ENCODE measurements around the gene ESD. TPM values are rescaled to one million over a fixed set of nuclear protein-coding genes. Genes with fewer than 3 reads are reported as not detected.
A peak's percentile ranks its signal among the peaks of the same experiment; 100 is the strongest.

The ESD gene, protein sequence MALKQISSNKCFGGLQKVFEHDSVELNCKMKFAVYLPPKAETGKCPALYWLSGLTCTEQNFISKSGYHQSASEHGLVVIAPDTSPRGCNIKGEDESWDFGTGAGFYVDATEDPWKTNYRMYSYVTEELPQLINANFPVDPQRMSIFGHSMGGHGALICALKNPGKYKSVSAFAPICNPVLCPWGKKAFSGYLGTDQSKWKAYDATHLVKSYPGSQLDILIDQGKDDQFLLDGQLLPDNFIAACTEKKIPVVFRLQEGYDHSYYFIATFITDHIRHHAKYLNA
- polyA plus RNA-seq (2012; ENCODE audit: low read depth, missing spikeins), result 128 TPM

- TF ChIP-seq PAX5 (IDR thresholded peaks at IDR 0.05; ENCODE audit: insufficient read depth, low read length, severe bottlenecking), result no peak
- peak; percentile 78 for TF ChIP-seq POLR2A (IDR thresholded peaks at IDR 0.05; ENCODE audit: low read depth, low read length)
- TF ChIP-seq POLR2AphosphoS5 (IDR thresholded peaks at IDR 0.05; ENCODE audit: low read depth, low read length), result peak; percentile 74
- TF ChIP-seq TAF1 (IDR thresholded peaks at IDR 0.05; ENCODE audit: low read depth, low read length), result peak; percentile 62
- TF ChIP-seq SPI1 (IDR thresholded peaks at IDR 0.05; ENCODE audit: low read depth, low read length), result no peak
- DNase-seq (ENCODE audit: insufficient read length, low spot score) (peak; percentile 74), FAIRE-seq (peak; percentile 92)
Measured at GRCh38 chr13:46796515-46797474, at the start of gene ESD. Gene ESD, minus strand, starts transcription at chr13:46797161. Its CDS starts 5,748 bp downstream, at chr13:46791413.

GRCh38 chr13:46846726-46847125 is 49.8 kb upstream of the ESD start:
- FAIRE-seq, result no peak
- DNase-seq (ENCODE audit: insufficient read length, low spot score), result no peak
- TF ChIP-seq PAX5 (IDR thresholded peaks at IDR 0.05; ENCODE audit: insufficient read depth, low read length, severe bottlenecking) (no peak), POLR2A (IDR thresholded peaks at IDR 0.05; ENCODE audit: low read depth, low read length) (no peak), TAF1 (IDR thresholded peaks at IDR 0.05; ENCODE audit: low read depth, low read length) (no peak), POU2F2 (IDR thresholded peaks at IDR 0.05; ENCODE audit: low read depth, low read length) (no peak), POLR2AphosphoS5 (IDR thresholded peaks at IDR 0.05; ENCODE audit: low read depth, low read length) (no peak), SPI1 (IDR thresholded peaks at IDR 0.05; ENCODE audit: low read depth, low read length) (no peak)

- no peak for DNase-seq (ENCODE audit: insufficient read length, low spot score)
- FAIRE-seq, result no peak
- TF ChIP-seq TAF1 (IDR thresholded peaks at IDR 0.05; ENCODE audit: low read depth, low read length), result no peak
- no peak for TF ChIP-seq POLR2A (IDR thresholded peaks at IDR 0.05; ENCODE audit: low read depth, low read length)
- TF ChIP-seq POU2F2 (IDR thresholded peaks at IDR 0.05; ENCODE audit: low read depth, low read length), result no peak
- TF ChIP-seq PAX5 (IDR thresholded peaks at IDR 0.05; ENCODE audit: insufficient read depth, low read length, severe bottlenecking), result no peak
- TF ChIP-seq POLR2AphosphoS5 (IDR thresholded peaks at IDR 0.05; ENCODE audit: low read depth, low read length), result no peak
- no peak for TF ChIP-seq SPI1 (IDR thresholded peaks at IDR 0.05; ENCODE audit: low read depth, low read length)
Measured at GRCh38 chr13:46845146-46845545, 48.2 kb upstream of the ESD start.

DNA sequence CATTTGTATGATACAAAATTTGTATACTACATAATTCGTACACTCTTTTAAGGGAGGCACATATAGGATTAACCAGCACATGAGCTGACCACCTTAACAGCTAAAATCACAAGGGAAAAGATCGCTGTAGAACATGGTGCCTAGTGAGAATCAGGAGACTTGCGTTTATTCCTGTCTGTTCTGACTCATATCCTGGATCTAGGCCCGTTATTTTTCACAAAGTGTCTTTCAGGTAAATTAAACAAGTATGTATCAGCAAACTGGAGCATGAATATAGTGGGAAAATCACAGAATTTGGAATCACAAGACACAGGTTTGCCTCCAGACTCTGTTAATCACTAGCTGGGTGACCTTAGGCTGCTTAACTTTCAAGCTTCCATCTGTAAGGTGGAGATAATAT is 47.5 kb upstream of the ESD start:
- no peak for FAIRE-seq

GRCh38 chr13:46839399-46839798 is 42.4 kb upstream of the ESD start:
- TF ChIP-seq POLR2AphosphoS5 (IDR thresholded peaks at IDR 0.05; ENCODE audit: low read depth, low read length) (no peak), PAX5 (IDR thresholded peaks at IDR 0.05; ENCODE audit: insufficient read depth, low read length, severe bottlenecking) (no peak), POLR2A (IDR thresholded peaks at IDR 0.05; ENCODE audit: low read depth, low read length) (no peak), TAF1 (IDR thresholded peaks at IDR 0.05; ENCODE audit: low read depth, low read length) (no peak), POU2F2 (IDR thresholded peaks at IDR 0.05; ENCODE audit: low read depth, low read length) (no peak), SPI1 (IDR thresholded peaks at IDR 0.05; ENCODE audit: low read depth, low read length) (no peak)
- no peak for DNase-seq (ENCODE audit: insufficient read length, low spot score)
- FAIRE-seq, result no peak

More for the DNA sequence above, 47.5 kb upstream of the ESD start:
- DNase-seq (ENCODE audit: insufficient read length, low spot score), result no peak
- TF ChIP-seq POLR2AphosphoS5 (IDR thresholded peaks at IDR 0.05; ENCODE audit: low read depth, low read length) (no peak), PAX5 (IDR thresholded peaks at IDR 0.05; ENCODE audit: insufficient read depth, low read length, severe bottlenecking) (no peak), POLR2A (IDR thresholded peaks at IDR 0.05; ENCODE audit: low read depth, low read length) (no peak), POU2F2 (IDR thresholded peaks at IDR 0.05; ENCODE audit: low read depth, low read length) (no peak), TAF1 (IDR thresholded peaks at IDR 0.05; ENCODE audit: low read depth, low read length) (no peak), SPI1 (IDR thresholded peaks at IDR 0.05; ENCODE audit: low read depth, low read length) (no peak)

GRCh38 chr13:46834657-46835056 is 37.7 kb upstream of the ESD start:
- DNase-seq (ENCODE audit: insufficient read length, low spot score) (no peak), FAIRE-seq (no peak)
- no peak for TF ChIP-seq POU2F2 (IDR thresholded peaks at IDR 0.05; ENCODE audit: low read depth, low read length)
- no peak for TF ChIP-seq SPI1 (IDR thresholded peaks at IDR 0.05; ENCODE audit: low read depth, low read length)
- no peak for TF ChIP-seq TAF1 (IDR thresholded peaks at IDR 0.05; ENCODE audit: low read depth, low read length)
- TF ChIP-seq POLR2A (IDR thresholded peaks at IDR 0.05; ENCODE audit: low read depth, low read length), result no peak
- TF ChIP-seq POLR2AphosphoS5 (IDR thresholded peaks at IDR 0.05; ENCODE audit: low read depth, low read length), result no peak
- no peak for TF ChIP-seq PAX5 (IDR thresholded peaks at IDR 0.05; ENCODE audit: insufficient read depth, low read length, severe bottlenecking)

DNA sequence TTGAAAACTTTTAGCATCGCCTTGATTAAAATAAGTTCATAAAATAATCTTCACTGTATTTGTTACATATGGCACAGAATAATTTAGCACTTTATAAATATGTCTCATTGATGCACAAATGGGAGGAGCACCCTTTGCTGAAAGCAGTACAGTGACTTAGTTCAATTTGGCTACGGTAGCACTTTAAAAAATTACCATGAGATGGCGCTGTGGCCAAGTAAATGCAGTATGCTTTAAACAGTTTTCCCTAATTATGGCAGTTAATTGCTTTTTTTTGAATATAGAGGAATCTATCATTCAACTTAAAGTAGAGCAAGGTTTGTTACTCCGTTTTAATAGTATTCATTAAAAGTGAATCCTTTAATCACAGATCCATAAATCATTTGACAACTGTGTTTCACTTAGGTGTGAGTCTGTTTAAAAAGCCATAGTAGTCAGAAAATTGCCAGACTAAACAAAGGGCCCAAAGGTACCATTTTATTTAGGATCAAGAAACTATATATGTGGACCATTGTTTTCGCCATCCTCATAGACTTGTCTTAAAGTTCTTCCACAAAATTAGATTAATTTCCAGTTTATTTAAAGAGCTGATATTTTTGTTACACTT is 34.7 kb upstream of the ESD start:
- DNase-seq (ENCODE audit: insufficient read length, low spot score), result no peak
- TF ChIP-seq TAF1 (IDR thresholded peaks at IDR 0.05; ENCODE audit: low read depth, low read length), result no peak
- TF ChIP-seq POLR2A (IDR thresholded peaks at IDR 0.05; ENCODE audit: low read depth, low read length), result no peak
- FAIRE-seq, result peak; percentile 84

DNA sequence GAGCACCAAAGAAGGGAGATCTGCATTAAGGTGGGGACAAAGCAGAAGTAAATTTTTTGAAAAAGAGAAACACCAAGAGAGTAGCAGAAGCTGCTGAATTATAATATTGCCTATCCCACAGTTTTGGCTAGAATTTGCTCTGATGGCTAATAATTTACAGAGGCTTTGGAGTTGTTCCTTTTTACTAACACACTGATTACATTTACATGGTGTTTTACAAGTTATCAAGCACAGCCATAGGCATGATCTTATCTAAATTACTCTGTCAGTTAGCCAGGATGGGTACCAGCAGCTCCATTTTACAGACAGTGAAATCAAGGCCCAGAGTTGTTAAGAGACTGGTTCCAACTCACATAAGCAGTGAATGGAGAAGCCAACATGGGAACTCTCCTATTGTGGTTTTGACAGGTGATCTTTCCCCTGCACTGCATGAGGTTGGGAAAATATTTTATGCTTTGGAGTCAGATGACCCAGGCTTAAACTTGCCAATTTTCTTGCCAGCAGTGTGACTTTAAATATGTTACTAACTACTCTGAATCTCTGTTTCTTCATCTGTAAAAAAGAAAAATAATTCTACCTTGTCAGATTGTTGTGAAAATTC is 33.5 kb upstream of the ESD start:
- TF ChIP-seq TAF1 (IDR thresholded peaks at IDR 0.05; ENCODE audit: low read depth, low read length), result no peak
- no peak for TF ChIP-seq POLR2A (IDR thresholded peaks at IDR 0.05; ENCODE audit: low read depth, low read length)
- TF ChIP-seq SPI1 (IDR thresholded peaks at IDR 0.05; ENCODE audit: low read depth, low read length), result no peak
- no peak for TF ChIP-seq PAX5 (IDR thresholded peaks at IDR 0.05; ENCODE audit: insufficient read depth, low read length, severe bottlenecking)
- no peak for TF ChIP-seq POLR2AphosphoS5 (IDR thresholded peaks at IDR 0.05; ENCODE audit: low read depth, low read length)
- no peak for TF ChIP-seq POU2F2 (IDR thresholded peaks at IDR 0.05; ENCODE audit: low read depth, low read length)
- FAIRE-seq, result no peak

More for the DNA sequence above, 33.5 kb upstream of the ESD start:
- no peak for DNase-seq (ENCODE audit: insufficient read length, low spot score)
